HG03025 (cell line): ENCODE data around the gene OR52K1.

Experiments
- ATAC-seq: cut with Tn5 transposase; IDR thresholded peaks from one replicate; pipeline ENCODE4 v1.9.1; 2021; ENCODE audit warnings: mild to moderate bottlenecking, moderate library complexity; ENCODE audit not compliant: unreplicated experiment, low FRiP score

The OR52K1 gene

DNA sequence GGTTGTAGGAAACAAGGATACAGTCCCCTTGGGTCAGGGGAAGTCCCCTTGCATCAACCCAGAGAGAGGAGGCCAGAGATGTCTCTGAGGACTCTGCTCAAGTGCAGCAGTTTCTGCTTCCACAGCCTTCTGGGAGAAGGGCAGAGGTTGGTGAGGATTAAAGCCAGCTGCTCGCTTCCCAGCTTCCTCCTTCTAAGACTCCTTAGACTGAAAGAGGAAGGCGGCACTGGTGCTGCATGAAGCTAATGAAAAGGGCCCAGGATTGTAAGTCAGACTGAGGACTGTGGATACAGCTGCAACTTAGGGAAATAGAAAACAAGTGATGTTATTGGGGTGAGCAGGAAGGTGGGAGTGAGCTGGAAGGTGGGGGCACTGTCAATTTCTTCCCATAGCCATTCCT lies at the start of gene OR52K1:
Gene OR52K1, plus strand, starts transcription at position 202 of the 400 bp plus-strand sequence. CDS start 6,255 bp downstream, outside the sequence.
- ATAC-seq = no peak

DNA sequence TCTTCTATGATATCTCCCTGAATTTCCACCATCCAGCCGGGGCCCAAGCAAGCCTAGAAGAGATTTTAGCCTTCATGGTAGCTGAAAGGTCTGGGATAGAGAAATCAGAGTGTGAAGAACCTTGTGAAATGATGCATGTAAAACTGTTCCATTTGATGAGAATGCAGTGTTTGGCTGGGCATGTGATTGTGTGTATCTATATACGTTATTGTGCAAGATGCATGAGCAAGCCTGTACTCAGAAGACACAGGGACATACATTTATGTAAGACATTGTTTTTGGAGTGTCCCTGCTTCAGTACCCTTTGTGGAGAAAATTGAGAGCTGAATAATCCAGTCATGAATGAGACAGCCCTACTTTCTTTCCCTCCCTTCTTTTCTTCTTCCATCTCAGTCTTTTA lies 48.6 kb upstream of the OR52K1 start:
- no peak for ATAC-seq

DNA sequence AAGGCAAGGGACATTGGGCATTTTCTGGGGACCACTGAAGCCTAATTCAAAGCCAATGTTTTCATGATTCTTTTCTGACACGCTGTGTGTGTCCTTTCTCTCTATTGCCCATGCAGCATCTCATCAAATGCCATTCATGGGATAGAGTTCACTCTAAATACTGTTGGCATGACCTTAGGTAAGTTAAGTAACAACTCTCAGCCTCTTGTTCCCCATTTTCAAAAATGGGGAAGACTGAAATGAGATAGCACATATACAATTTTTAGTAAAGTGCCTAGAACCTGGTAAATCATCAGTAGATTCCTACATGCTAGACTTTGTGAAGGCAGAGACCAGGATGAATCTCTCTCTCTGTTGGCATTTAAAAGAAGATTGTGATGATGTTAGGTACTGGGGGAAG lies 46.0 kb upstream of the OR52K1 start:
- ATAC-seq = no peak

DNA sequence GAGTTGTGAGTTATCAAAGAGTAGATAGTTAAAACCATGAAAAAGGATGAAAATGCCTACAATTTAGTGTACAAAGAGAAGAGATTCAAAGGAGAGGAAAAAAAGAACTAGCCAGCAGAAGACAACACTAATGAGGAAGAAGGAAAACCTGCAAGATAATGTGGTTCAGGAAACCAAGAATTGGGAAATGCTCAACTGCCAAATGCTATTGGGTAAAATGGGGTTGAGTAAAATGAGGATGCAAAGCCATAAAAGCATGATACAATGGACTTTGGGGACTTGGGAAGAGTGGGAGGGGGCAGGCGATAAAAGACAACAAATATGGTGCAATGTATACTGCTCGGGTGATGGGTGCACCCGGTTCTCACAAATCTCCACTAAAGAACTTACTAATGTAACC lies 40.9 kb upstream of the OR52K1 start:
- no peak for ATAC-seq

DNA sequence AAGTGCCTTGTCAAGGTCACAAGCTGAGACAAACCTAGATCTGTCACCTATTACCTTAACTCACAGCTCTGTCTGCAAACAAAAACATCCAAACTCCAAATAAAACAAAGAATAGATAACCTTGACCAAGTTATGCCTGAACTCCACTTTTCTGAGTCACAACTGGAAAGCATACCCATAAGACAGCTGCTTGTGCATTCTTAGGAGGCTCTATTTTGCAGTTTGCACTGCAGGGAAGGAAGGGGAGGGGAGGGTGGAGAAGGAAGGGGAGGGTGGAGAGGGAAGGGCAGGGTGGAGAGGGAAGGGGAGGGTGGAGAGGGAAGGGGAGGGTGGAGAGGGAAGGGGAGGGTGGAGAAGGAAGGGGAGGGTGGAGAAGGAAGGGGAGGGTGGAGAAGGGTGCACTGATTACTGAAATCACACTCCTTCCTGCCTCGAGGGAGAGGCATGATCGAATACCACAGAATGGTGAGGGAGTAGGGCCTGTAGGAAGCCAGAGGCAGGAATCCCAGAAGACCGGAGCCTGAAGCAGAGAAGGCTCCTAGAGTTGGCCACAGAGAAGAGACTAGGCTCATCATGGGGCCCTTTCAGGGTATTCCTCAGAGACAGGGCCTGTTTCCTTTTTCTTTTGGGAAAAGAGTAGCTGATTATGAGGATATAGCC lies 39.1 kb upstream of the OR52K1 start:
- no peak for ATAC-seq

DNA sequence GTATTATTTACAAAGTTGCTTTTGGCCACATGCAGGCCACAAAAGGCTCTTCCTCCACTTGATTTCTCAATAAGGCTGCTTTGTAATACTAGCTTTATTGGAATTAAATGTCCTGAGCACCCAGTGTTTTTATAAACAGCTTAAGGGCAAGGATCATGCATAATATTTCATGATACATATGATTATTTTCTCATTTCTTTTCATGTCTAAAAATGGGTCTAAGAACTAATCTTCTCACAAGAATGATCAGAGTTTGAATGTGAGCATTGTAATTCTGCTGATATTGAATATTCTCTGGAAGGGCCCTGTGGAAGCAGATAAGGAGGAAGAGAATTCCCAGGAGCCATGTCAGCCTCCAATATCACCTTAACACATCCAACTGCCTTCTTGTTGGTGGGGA lies 33.5 kb upstream of the OR52K1 start, which contains the start of gene OR52K2:
Gene OR52K2, plus strand, starts transcription at position 301 of the 400 bp plus-strand sequence. Its CDS starts 45 bp downstream, at position 346.
- no peak for ATAC-seq

DNA sequence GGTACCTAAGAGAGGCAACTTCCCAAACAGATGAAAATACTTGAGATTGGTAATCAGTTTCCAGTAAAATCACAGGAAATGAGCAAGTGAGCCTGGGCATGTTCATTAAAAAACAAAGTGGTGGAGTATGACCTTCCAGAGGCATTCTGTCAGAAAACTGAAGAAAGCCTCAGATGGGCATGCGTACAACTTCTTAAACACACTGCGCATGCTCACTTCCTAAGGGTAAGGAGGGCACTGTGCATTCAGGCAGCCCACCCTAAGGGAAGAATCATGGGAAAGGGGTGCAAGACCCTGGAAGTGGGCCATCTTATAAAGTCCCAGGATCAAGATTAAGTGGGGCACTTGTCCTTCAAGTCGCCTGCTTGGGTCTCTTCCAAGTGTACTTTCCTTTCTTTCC lies 29.3 kb upstream of the OR52K1 start:
- ATAC-seq = no peak

DNA sequence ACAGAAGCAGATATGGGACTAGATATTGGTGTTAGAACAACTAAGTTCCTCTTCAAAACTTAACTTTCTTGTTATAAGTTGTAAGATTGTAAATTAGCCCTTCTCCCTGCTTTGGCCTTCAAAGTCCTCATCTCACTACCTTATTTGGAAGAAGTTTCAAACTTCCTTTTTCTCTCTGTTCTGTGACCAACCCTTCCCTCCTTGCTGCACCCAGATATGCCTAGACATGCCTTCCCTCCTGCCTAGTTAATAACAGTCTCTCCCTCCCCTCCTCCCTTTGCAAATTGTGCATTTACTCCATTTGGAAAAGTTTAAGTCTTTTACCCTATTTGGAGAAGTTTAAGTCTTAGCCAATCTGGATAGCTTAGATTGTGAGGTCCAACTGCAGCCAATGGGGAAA lies 28.4 kb upstream of the OR52K1 start:
- no peak for ATAC-seq

DNA sequence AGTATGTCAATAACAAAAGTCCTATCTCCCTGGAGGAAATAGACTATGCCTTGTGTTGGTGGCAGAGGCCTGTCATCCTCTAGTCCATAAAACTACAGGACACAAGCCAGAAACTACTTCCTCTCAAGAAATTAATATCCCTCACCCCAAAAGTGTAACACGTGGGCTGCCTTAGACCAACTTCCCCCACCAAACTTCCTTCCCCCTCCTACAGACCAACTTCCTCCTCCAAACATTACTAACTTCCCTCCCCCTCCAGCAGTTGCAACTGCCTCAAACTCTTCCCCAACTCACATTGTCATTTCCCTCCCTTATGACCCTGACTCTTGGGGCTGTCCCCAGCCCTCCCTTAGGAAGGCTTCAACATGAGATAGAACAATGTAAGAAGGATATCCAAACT lies 27.0 kb upstream of the OR52K1 start:
- no peak for ATAC-seq

DNA sequence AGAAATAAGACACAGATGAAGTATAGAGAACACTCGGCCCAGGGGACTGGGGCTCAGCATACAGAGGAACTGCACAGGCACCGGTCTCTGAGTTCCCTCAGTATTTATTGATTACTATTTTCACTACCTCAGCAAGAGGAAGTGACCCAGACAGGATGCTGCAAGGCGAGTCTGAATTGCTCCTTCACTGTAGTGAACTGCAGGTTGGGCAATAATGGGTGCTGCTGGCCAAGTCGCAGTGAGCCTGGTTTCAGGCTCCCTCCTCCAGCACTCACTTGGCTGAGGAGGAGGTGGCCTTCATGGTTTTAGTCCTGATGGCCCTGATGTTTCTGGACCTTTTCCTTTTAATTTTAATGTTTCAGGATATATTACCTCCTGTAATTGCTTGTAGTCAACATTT lies 22.9 kb upstream of the OR52K1 start:
- peak; percentile 66 for ATAC-seq

DNA sequence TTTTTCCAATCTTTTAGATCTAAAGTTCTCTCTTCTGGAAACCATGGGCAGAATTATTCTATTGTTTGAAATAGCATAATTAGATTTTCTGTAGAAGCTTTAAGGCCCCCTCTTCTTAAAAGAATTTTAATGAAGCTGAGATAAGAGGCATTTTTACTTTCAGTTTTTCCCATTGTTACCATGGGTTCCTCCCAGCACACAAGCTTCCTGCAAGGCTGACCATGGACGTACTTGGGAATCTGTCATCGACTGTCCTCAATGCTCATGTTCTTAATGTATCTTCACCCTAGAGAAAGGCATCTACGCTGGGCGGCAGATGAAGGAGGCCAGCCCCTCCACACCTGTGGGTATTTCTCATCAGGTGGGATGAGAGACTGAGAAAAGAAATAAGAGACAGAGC lies 22.3 kb upstream of the OR52K1 start:
- no peak for ATAC-seq

DNA sequence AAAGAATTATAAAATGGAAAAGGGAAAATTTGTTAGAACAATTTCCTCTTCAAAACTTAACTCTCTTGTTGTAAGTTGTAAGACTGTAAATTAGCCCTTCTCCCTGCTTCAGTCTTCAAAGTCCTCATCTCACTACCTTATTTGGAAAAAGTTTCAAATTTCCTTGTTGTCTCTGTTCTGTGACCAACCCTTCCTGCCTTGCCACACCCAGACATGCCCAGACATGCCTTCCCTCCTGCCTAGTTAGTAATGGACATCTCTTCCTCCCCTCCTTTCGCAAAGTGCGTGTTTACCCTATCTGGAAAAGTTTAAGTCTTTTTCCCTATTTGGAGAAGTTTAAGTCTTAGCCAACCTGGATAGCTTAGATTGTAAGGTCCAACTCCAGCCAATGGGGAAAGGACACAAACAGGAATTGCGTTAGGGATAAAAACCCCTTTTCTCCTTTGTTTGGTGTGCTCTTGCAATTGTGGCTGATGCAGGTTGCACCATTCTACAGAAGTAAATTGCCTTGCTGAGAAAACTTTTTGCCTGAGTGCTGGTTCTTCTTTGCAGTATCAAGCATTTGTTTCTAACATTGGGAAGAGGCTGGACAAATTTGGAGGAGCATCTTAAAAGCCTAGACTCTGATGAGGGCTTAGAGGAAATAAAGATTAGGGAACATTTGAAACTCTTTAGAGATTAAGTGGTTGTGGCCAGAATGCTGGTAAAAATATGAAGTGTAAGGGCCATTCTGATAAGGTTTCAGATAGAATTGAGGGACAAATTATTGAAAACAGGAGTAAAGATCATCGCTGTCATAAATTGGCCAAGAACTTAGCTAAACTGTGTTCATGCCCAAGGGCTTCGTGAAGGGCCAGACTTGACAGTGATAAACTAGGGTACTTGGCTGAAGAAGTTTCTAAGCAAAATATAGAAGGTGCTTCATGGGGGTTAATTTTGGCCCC lies 18.0 kb upstream of the OR52K1 start:
- ATAC-seq = no peak

DNA sequence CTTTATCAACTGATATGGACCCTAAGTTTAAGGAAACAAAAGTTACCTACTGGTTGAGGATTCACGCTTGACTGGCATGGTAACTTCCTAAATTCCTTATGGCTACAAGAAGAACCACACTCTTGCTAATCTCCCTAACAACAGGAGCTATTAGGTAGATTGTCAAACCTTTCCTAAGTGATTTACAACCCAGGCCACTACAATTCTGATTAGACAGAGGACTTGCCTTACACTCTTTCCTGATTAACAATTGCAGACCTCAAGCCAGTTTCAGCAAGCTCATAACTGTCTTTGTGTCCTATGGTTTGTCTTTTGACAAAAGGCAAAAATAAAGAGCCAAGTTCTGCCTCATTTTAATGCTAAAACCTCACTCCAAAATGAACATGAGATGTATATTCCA lies 17.0 kb upstream of the OR52K1 start:
- no peak for ATAC-seq

DNA sequence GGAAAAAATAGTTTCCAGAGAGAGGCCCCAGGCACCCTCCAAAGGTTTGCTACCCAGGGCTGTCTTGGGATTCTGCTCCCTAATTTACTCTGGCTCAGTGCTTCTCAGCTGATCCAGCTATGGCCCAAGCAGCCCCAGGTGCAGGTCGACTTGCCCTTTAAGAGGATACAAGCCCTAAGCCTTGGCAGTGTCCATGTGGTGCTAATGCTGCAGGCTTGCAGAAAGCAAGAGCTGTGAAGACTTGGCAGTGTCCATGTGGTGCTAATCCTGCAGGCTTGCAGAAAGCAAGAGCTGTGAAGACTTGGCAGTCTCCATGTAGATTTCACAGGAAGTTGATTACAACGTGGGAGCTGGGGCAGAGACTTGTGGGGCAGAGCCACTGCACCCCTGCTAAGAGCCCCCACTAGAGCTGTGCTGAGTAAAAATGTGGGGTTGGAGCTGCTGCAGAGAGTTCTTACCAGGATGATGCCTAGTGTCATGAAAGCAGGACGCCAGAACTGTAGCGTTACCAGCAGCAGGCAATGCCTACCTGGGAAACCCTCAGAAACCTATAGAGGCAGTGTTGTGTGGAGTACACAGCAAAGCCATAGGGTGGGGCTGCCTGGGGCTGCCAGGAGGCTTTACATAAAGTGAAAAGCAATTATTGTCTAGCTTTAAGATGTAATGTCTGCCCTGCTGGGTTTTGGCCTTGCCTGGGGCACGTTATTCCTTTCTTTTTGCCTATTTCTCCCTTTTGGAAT lies 16.1 kb upstream of the OR52K1 start:
- no peak for ATAC-seq

DNA sequence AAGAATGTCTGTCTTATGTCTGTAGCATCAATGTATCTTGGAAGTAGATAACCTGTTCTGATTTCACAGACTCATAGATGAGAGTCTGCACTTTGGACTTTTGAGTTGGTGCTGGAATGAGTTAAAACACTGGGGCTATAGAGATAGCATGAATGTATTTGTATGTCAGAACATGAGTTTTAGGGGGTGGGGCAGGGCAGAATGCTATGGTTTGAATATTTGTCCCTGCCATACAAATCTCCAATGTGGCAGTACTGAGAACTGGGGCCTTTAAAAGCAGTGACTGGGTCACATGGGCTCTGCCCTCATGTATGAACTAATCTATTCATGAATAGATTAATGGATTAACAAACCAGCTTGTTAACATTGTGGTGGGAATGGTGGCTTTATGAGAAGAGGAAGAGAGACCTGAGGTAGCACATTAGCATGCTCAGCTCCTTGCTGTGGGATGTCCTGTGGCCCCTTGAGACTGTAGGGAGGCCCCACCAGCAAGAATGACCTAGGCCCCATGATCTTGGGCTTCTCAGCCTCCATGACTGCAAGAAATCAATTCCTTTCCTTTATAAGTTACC lies 15.5 kb upstream of the OR52K1 start:
- no peak for ATAC-seq

DNA sequence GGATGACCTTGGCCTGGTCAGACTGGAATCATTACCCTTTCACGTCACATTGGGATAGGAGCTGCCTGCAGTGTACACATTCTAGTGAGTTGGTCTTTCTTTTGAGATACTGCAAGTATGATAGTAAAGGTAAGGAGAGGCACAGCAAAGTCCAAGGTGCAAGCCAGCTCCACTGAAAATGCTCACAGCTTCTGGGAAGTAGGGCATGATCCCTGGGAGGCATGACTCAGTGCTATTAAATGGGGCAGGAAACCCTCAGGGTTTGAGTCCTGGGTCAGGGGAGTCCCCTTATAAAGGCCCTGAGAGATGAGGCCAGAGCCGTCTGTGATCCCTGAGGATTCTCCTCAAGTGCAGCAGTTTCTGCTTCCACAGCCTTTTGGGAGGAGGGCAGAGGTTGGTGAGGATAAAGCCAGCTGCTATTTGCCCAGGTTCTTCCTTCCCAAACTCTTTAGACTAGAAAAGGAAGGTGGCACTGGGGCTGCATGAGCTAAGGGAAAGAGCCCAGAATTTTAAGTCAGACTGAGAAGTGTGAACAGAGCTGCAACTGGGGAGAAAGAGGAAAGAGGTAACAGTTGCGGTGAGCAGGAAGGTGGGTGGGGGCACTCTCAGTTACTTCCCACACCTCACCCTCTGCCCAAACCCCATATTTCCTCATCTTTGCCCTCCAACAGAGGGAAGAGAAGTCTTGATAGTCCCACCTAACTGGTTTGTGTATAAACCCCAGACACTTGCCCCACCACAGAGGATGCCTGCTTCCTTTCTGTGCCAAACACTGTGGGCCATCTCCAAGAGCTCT lies 14.4 kb upstream of the OR52K1 start:
- no peak for ATAC-seq

DNA sequence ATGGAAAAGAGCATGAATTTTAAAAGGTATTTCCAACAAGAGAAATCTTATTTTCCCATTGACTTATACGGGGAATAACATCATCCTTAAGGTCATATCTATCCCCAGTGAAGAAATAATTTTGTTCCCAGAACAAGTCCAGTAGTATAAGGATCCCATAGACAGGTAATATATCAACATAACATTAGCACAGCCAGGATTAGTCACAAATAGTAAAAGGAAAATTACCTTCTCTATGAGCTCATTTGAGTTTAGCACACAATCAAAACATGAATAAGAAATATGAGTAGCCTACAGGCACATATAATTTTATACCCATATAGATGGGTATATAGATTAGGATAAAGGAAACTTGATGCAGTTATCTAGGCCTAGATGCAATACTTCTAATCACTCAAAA lies 2.8 kb upstream of the OR52K1 start:
- no peak for ATAC-seq

DNA sequence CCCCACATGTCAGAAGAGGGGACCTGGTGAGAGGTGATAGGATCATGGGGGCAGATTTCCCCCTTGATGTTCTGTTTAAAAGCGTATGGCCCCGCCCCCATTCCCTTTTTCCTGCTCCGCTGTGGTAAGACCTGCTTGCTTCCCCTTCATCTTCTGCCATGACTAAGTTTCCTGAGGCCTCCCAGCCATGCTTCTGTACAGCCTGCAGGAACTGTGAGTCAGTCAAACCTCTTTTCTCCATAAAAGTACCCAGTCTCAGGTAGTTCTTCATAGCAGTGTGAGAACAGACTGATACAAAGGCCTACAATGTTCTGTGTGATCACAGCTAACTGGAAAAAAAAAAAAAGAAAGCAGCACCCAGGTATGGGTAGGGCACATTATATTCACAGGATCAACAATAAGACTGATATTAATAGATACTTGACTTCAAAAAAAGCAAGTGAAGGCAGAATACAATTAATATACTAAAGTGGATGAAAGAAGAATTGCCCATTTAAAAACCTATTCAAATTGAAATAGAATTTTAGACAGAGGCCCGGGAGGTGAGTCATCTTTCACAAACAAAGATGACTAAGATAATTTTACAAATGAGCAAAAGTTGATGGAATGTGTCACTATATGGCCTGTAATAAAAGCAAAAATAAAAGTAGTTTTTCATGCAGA lies 1.7 kb upstream of the OR52K1 start:
- no peak for ATAC-seq

DNA sequence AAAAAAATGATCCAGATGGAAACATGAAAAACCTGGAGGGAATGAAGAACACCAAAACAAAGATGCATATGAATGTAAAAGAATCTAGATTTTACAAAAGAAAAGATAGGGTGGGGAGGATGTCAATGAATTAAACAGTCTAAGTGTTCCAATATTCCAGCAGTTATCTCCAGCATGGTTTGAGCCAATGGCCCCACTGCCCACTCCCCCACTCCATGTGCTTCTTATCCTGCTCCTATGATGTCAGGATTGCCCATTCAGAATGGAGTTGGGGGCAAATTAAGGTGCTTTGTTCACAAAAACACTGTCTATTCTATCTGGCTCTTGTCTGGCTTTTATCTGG lies 1.2 kb upstream of the OR52K1 start:
- no peak for ATAC-seq

DNA sequence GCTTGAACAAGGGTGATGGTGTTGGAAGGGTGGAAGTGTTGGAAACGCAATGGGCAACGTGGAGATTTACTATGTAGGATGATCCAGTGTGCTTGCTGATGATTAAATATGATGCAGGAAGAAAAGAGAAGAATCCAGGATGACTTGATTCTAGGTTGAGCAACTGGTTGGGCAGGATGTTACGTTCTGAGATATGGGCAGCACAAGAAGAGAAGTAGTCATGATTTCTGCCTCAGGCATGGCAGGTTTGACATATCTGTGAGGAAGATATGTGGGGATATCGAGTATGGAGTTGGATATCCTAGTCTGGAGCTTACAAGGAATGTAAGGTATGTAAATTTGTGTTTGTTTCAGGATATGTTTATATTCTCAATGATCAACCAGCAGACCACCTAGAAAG lies 1.9 kb downstream of the OR52K1 start:
- ATAC-seq = no peak
